Measurements from ENCODE around the gene ENTPD6. TPM values are rescaled to one million over a fixed set of nuclear protein-coding genes. Genes with fewer than 3 reads are reported as not detected.

The ENTPD6 gene
- total RNA-seq, 1 experiment from 2014 or later, result 56.3 TPM

DNA sequence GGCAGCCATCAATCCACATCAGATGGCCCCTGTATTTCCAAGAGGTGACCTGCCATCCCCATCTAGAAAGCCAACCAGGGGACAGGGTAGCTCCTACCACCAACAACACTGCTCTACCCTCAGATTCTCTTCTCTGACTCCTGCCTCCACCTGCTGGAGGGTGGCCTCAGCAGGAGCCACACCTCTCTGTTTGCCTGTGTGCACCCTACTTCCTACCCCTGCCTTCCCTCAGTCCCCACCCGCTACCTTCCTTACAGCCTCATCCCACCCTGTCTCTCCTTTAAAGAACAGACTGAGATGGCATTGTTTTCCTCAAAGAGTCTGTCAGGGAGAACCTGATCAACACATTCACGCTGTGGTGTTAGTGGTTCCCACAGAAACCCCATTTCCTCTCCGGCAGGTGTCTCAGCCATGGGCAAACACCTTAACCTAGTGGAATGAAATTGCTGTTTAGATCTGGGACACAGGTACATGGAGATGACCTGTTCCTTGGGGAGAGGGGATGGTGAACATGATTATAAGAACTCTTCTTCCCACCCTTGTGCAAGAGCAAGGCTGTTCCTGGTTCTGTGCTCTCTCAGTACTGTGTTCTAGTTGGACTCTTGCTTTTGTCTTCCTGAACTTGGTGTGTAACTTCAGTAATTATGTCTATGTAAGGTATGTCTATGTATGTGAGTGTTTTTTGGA lies 1.8 kb downstream of the ENTPD6 start:
- no peaks in the 10 kb centered on the region for H3K27me3 Mint-ChIP-seq (ENCODE audit: unreplicated experiment)
- H3K27ac Mint-ChIP-seq (ENCODE audit: unreplicated experiment), result peak overlapping the region; percentile 47
- TF ChIP-seq, protein P1, sequence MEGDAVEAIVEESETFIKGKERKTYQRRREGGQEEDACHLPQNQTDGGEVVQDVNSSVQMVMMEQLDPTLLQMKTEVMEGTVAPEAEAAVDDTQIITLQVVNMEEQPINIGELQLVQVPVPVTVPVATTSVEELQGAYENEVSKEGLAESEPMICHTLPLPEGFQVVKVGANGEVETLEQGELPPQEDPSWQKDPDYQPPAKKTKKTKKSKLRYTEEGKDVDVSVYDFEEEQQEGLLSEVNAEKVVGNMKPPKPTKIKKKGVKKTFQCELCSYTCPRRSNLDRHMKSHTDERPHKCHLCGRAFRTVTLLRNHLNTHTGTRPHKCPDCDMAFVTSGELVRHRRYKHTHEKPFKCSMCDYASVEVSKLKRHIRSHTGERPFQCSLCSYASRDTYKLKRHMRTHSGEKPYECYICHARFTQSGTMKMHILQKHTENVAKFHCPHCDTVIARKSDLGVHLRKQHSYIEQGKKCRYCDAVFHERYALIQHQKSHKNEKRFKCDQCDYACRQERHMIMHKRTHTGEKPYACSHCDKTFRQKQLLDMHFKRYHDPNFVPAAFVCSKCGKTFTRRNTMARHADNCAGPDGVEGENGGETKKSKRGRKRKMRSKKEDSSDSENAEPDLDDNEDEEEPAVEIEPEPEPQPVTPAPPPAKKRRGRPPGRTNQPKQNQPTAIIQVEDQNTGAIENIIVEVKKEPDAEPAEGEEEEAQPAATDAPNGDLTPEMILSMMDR (IDR thresholded peaks at IDR 0.05; ENCODE audit: unreplicated experiment), result no peak
- H3K4me3 Mint-ChIP-seq (ENCODE audit: low read depth, unreplicated experiment), result peak overlapping the region; percentile 91
- BruUV-seq (replicated peaks), result TSS peak; percentile 12
- CTCF ChIA-PET, result no interaction called here
- peaks cover 39% of the 10 kb centered on the region for H3K4me1 Mint-ChIP-seq (ENCODE audit: low read depth, unreplicated experiment)
- H3K36me3 Mint-ChIP-seq (ENCODE audit: insufficient read depth, unreplicated experiment), result peaks cover 28% of the 10 kb centered on the region
- no peaks in the 10 kb centered on the region for H3K9me3 Mint-ChIP-seq (ENCODE audit: low read depth, unreplicated experiment)
- intact Hi-C loops (cut with micrococcal nuclease; ENCODE audit: unreplicated experiment), result no loop called here
- peak; percentile 10 for DNase-seq

DNA sequence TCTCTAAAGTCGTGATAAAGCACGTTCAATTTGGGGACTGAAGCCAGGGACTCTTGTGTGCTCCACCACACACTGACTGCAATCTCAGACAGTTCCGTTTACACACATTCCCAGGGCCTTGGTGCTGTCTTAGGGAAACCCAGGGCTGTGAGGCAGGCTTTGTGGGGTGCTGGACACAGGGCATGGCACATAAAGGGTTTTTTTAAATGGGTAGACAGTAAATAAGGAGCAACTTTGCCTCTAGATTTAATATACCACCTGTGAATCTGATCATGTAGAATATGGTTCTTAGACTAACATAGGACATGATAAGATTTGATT lies 2.3 kb downstream of the ENTPD6 start:
- no TSS peak for BruUV-seq (replicated peaks)
- intact Hi-C loops (cut with micrococcal nuclease; ENCODE audit: unreplicated experiment), result no loop called here
- peaks cover 40% of the 10 kb centered on the region for H3K4me1 Mint-ChIP-seq (ENCODE audit: low read depth, unreplicated experiment)

DNA sequence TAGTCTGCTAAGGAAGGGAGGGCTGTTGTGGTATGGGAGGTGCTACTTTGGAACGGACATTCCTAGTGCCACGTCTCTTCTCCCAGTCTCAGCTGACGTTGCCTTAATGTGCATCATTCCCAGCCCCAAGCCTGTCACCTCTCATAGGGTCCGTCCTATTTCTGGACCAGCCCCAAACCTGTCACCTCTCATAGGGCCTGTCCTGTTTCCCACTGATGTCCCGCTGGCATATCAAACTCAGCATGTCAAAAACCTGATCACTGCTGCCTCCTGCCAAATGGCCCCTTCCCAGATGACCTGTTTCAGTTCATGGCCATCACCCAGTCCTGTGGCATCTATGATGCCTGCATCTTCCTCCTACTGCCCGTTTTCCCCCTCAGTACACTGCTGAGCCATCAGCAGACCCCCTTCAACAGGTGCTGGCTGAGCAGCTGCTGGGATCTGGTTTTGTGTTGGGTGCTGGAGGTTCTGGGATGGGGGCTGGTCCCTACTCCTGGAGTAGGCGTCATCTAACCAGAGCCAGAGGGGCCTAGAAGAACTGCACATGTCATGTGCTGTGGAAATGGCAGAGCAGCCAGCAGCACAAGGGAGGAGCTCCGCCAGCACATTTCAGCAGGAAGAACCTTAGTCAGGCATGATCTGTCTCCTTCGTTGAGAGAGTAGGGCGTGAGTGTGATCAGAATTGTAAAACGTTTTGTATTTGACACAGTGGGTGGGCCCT lies 3.3 kb downstream of the ENTPD6 start:
- DNase-seq, result no peak
- Mint-ChIP-seq H3K27ac (ENCODE audit: unreplicated experiment) (no peak overlapping the region), H3K4me3 (ENCODE audit: low read depth, unreplicated experiment) (peak overlapping the region; percentile 30), H3K36me3 (ENCODE audit: insufficient read depth, unreplicated experiment) (peaks cover 28% of the 10 kb centered on the region), H3K27me3 (ENCODE audit: unreplicated experiment) (no peaks in the 10 kb centered on the region), H3K4me1 (ENCODE audit: low read depth, unreplicated experiment) (peaks cover 48% of the 10 kb centered on the region), H3K9me3 (ENCODE audit: low read depth, unreplicated experiment) (no peaks in the 10 kb centered on the region)
- CTCF ChIA-PET, result no interaction called here
- TF ChIP-seq, protein P1 (IDR thresholded peaks at IDR 0.05; ENCODE audit: unreplicated experiment), result no peak
- no TSS peak for BruUV-seq (replicated peaks)
- intact Hi-C loops (cut with micrococcal nuclease; ENCODE audit: unreplicated experiment), result no loop called here

More for the DNA sequence above, 2.3 kb downstream of the ENTPD6 start:
- TF ChIP-seq, protein P1 (IDR thresholded peaks at IDR 0.05; ENCODE audit: unreplicated experiment), result no peak
- H3K36me3 Mint-ChIP-seq (ENCODE audit: insufficient read depth, unreplicated experiment), result peaks cover 28% of the 10 kb centered on the region
- peak overlapping the region; percentile 91 for H3K4me3 Mint-ChIP-seq (ENCODE audit: low read depth, unreplicated experiment)
- no peak for DNase-seq
- no peaks in the 10 kb centered on the region for H3K27me3 Mint-ChIP-seq (ENCODE audit: unreplicated experiment)
- no peaks in the 10 kb centered on the region for H3K9me3 Mint-ChIP-seq (ENCODE audit: low read depth, unreplicated experiment)
- CTCF ChIA-PET, result no interaction called here
- H3K27ac Mint-ChIP-seq (ENCODE audit: unreplicated experiment), result peak overlapping the region; percentile 47

DNA sequence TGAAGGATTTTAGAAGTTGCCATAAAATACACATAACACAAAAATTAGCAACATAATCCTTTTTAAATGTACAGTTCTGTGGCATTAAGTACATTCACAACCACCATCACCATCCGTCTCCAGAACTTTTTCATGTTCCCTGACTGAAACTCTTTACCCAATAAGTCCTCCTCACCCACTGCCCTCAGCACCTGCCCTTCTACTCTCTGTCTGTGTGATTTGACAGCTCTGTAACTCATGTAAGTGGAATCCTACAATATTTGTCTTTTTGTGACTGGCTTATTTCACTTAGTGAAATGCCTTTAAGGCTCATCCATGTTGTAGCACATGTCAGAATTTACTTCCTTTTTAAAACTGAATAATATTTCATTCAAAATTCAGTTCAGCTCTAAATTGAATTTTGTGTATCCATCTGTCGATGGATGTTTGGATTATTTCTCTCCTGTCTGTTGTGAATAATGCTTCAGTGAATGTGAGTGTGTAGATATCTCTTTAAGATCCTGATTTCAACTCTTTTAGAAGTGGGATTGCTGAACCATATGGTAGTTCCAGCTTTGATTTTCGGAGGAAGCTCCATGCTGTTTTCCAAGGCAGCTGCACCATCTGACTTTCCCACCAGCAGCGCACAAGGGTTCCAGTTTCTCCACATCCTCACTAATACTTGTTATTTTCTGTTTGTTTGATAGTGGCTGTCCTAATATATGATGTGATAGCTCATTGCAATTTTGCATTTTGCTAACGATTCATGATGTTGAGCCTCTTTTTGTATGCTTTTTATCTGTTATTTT lies 4.2 kb downstream of the ENTPD6 start:
- TF ChIP-seq, protein P1 (IDR thresholded peaks at IDR 0.05; ENCODE audit: unreplicated experiment), result no peak
- Mint-ChIP-seq H3K27ac (ENCODE audit: unreplicated experiment) (peak overlapping the region; percentile 35), H3K4me1 (ENCODE audit: low read depth, unreplicated experiment) (peaks cover 48% of the 10 kb centered on the region), H3K4me3 (ENCODE audit: low read depth, unreplicated experiment) (peak overlapping the region; percentile 30), H3K9me3 (ENCODE audit: low read depth, unreplicated experiment) (no peaks in the 10 kb centered on the region), H3K36me3 (ENCODE audit: insufficient read depth, unreplicated experiment) (peaks cover 28% of the 10 kb centered on the region), H3K27me3 (ENCODE audit: unreplicated experiment) (no peaks in the 10 kb centered on the region)
- BruUV-seq (replicated peaks), result no TSS peak
- intact Hi-C loops (cut with micrococcal nuclease; ENCODE audit: unreplicated experiment), result no loop called here
- DNase-seq, result no peak
- CTCF ChIA-PET, result no interaction called here
